Measurements from ENCODE around the gene PDE11A.

DNA sequence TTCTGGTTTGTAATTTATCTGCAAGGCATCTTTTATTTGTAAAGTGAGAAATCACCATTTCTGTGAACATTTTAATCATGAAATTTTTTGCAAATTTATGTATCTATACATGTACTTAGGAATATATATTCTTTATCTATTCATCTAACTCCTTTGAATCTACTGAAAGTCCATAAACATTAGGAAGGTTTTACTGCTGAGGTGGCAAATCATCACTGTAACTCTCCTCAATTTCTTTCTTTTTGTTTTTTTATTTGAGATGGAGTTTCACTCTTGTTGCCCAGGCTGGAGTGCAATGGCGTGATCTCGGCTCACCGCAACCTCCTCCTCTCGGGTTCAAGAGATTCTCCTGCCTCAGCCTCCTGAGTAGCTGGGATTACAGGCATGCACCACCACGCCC, 383.7 kb downstream of the PDE11A start:
- no peak for TF ChIP-seq EZH2 (IDR thresholded peaks at IDR 0.05; ENCODE audit: insufficient read depth, poor library complexity, severe bottlenecking)
- TF ChIP-seq EZH2phosphoT487 (IDR thresholded peaks at IDR 0.05; ENCODE audit: insufficient read depth, low read depth): no peak

Measured in GM23248 (cell line).